GM12875 (cell line): Measurements from ENCODE around the gene GAK.

Experiments used
- H3K4me3 ChIP-seq: one replicate; pipeline ENCODE4 v1.5.1; 2011; ENCODE audit warnings: low read depth, low read length, control low read depth
- CTCF ChIP-seq: IDR thresholded peaks from 2 replicates; pipeline ENCODE4 v1.5.1; 2011; ENCODE audit warnings: low read depth, mild to moderate bottlenecking, control low read depth, inconsistent platforms, low read length, moderate library complexity, borderline replicate concordance; ENCODE audit not compliant: insufficient read depth

GAK gene

GRCh38 chr4:966266-967112, 34.4 kb upstream of the GAK start:
- no peak overlapping the region for H3K4me3 ChIP-seq
- TF ChIP-seq CTCF: no peak

- TF ChIP-seq CTCF: no peak
- H3K4me3 ChIP-seq: no peak overlapping the region
Observed at GRCh38 chr4:965766-966134, 33.6 kb upstream of the GAK start.

GRCh38 chr4:965048-965765, 33.1 kb upstream of the GAK start:
- no peak overlapping the region for H3K4me3 ChIP-seq
- no peak for TF ChIP-seq CTCF

GRCh38 chr4:964346-965025, 32.4 kb upstream of the GAK start:
- TF ChIP-seq CTCF: no peak
- H3K4me3 ChIP-seq: no peak overlapping the region

GRCh38 chr4:963276-964225, 31.4 kb upstream of the GAK start:
- TF ChIP-seq CTCF: no peak

More at GRCh38 chr4:963276-964225, 31.4 kb upstream of the GAK start:
- H3K4me3 ChIP-seq: no peak overlapping the region
